Fibroblast of the aortic adventitia (primary cell): ENCODE results near the gene SMIM21. TPM values are rescaled to one million over a fixed set of nuclear protein-coding genes. Genes with fewer than 3 reads are reported as not detected.

Source experiments
- DNase-seq: peaks from one replicate; pipeline ENCODE4 v3.0.0-alpha.2; 2010; ENCODE audit warnings: low read depth
- H3K4me3 ChIP-seq: 2 replicates; pipeline ENCODE4 v1.5.1; 2011; ENCODE audit warnings: low read depth, mild to moderate bottlenecking, control low read depth, low read length, moderate library complexity
- CTCF ChIP-seq: IDR thresholded peaks from 2 replicates; pipeline ENCODE4 v1.5.1; 2011; ENCODE audit warnings: mild to moderate bottlenecking, low read length, control low read depth, inconsistent platforms; ENCODE audit not compliant: insufficient read depth
- total RNA-seq: library from RNA; depleted of rRNA; stranded (reverse); fragments of >200 nt; gene quantifications from 2 replicates; pipeline ENCODE4 v1.2.3, GENCODE V29; 2012; ENCODE audit warnings: low replicate concordance

Gene SMIM21
- total RNA-seq, 1 donor = not detected

- no peak for DNase-seq
- H3K4me3 ChIP-seq = no peak overlapping the region
- no peak for TF ChIP-seq CTCF
Observed at GRCh38 chr18:75369026-75369721, 58.3 kb downstream of the SMIM21 start.

- TF ChIP-seq CTCF = no peak
- no peak overlapping the region for H3K4me3 ChIP-seq
- DNase-seq = no peak
Observed at GRCh38 chr18:75365837-75366236, 61.7 kb downstream of the SMIM21 start.

GRCh38 chr18:75365254-75365629 lies 62.3 kb downstream of the SMIM21 start:
- H3K4me3 ChIP-seq = no peak overlapping the region
- DNase-seq = no peak
- no peak for TF ChIP-seq CTCF

GRCh38 chr18:75364512-75365253 lies 62.8 kb downstream of the SMIM21 start:
- H3K4me3 ChIP-seq = no peak overlapping the region
- DNase-seq = no peak
- no peak for TF ChIP-seq CTCF

- TF ChIP-seq CTCF = no peak
- H3K4me3 ChIP-seq = no peak overlapping the region
- DNase-seq = no peak
Observed at GRCh38 chr18:75363446-75364225, 63.9 kb downstream of the SMIM21 start.

GRCh38 chr18:75362435-75362834 lies 65.1 kb downstream of the SMIM21 start:
- DNase-seq = no peak
- TF ChIP-seq CTCF = no peak

More at GRCh38 chr18:75362435-75362834, 65.1 kb downstream of the SMIM21 start:
- H3K4me3 ChIP-seq = no peak overlapping the region
